Activated CD4-positive, alpha-beta T cell treated with anti-CD3 and anti-CD28 coated beads, Interleukin-10, Interleukin-2, amounts not matched to agents 100 ng/mL and 50 ng/mL, durations not matched to agents 16 hours and 8 hours (primary cell): Measurements from ENCODE around the gene ZBTB7C.
"Not testable (repeated sequence)": the region's sequence is repeated elsewhere in the genome, so short reads cannot be mapped to it uniquely, and the experiment has no call there.

ENCODE experiments used
- DNase-seq: peaks from one replicate; pipeline ENCODE4 v3.0.0-alpha.2; 2020

Gene ZBTB7C

DNA sequence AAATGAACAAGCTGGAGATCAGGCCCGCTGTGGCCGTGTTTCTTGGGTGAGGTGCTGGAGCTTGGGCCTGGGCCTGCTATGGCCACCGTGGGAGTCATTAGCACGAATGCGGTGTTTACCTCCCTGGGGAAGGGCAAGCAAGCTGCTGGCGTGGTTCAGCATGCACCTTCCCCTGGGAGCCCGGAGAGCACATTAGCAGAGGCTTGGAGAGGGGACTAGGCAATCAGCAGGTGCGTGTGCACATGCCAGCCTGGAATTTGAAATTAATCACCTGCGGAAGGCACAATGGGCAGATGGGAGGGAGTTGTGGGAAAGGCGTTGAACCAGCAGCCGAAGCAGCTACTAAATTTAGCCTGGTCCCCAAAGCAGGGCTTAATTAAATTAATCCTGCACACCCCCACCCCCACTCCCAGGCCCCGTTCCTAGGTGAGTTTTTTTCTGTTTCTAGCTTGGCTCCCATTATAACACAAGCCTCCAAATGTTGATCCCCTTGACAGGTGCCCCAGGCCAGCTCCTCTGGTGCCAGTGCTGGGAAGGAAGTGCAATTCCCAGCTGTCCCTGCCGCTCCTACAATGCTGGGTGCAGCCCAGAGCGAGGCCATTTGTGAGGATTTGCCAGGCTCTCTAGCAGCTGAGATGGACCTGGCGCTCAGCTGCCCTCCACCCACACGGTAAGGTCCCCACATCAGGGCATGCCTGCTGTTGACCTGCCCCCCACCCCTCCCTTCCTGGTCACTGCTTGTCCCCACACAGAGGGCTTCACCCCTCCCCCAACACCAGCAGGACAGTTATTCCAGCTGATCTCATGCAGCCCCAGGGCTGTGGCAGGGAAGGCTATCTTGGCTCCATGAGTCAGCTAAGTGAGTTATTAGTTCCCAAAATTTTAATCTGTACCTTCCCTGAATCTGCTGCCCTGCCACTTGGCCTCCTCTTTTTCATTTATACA, 115.0 kb downstream of the ZBTB7C start:
- no peak for DNase-seq

DNA sequence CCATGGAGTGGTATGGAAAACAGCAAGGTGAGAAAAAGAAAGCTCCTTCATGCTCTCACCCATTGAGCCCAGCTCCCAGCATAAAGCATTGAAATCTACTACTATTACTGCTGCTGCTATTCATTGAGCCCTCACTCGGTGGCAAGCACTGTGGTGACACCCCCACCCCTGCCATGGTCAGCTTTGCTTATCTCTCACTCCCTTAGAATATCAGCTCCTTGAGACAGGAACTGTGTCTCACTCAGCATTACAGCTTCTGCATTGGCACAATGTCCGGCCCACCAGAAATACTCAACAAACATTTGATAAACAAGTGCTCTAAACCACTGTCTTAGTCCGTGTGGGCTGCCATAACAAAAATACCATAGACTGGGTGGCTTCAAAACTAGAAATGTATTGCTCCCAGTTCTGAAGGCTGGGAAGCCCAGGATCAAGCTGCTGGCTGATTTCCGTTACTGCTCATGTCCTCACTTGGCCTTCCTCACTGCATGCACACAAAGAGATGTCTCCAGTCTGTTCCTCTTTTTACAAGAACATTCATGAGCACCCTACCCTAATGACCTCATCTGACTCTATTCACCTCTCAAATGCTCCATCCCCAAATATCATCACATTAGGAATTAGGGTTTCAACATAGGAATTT, 116.3 kb downstream of the ZBTB7C start:
- DNase-seq: no peak

DNA sequence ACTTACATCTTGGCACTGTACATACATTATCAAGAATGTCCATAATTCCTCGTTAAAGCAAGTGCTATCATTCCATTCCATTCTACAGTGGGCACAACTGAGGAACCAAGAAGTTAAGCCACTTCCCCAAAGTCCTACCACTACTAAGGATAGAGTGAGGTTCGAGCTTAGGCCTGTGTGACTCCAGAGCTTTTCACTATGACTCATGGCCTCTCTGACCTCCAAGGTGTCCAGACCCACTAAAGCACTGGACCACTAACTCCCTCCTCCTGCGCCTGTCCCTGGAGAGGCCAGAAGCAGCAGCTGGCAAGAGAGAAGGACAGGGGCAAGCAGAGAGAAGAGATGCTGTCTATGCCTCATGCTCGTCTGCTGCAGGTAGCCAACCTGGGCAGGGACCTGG, 117.0 kb downstream of the ZBTB7C start:
- DNase-seq: no peak

DNA sequence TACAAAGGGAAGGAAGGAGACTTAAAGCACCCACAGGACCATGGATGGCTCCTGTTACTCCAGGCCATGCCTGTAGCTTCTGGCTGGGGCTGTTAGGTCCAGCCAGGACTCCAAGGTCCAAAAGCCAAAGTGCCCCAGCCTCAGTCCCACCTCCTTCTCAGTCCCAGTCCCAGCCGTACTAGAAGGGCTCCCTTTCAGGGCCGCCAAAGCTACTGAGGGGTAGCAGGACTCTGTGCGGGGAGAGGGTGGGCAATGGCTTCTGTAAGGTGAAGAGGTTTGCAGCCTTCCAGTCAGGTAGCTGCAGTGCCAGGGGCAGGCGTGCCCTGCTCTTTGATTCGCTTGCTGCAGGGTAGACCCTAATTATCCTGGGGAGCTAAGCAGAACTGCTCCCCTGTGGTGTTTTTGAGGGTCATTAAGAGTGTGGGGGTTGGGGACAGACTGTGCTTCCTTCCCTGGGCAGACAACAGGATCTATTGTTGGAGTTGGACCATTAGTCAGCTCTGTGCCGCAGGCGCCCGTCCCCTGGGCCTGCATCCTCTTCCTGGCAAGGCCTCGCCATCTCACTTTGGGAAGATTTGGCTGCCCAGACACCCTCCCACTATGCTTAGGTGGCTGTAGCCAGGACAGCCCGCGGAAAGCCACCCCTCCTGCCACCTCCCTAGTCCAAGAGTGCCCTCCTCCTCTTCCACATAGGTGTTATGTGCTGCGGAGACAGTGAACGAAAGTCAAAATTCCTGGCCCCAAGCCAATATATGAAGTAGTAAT, 118.8 kb downstream of the ZBTB7C start:
- DNase-seq: no peak

DNA sequence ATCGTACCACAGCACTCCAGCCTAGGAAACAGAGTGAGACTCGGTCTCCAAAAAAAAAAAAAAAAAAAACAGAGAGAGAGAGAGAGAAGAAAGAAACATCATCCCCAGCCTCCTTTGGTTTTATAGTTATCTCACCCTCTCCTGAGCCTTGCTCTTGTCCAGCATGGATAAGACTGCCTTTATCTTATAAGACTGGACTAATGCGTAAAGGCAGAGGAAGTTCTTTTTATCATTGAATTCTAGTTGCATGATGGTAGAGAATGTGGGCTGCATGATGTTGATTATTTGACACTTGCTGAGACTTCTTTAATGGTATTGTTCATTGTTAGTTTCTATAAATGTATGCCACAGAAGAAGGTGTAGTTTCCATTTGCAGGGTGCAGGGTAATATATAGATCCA, 124.4 kb downstream of the ZBTB7C start:
- no peak for DNase-seq

DNA sequence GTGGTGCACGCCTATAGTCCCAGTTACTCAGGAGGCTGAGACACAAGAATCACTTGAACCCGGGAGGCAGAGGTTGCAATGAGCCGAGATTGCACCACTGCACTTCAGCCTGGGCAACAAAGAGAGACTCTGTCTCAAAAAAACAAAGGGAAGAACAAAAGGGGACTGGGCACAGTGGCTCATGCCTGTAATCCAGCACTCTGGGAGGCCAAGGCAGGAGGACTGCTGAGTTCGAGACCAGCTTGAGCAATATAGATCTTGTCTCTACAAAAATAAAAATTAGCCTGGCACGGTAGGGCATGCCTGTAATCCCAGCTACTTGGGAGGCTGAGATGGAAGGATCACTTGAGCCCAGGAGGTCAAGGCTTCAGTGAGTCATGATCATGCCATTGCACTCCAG, 125.2 kb downstream of the ZBTB7C start:
- DNase-seq: not testable (repeated sequence)

DNA sequence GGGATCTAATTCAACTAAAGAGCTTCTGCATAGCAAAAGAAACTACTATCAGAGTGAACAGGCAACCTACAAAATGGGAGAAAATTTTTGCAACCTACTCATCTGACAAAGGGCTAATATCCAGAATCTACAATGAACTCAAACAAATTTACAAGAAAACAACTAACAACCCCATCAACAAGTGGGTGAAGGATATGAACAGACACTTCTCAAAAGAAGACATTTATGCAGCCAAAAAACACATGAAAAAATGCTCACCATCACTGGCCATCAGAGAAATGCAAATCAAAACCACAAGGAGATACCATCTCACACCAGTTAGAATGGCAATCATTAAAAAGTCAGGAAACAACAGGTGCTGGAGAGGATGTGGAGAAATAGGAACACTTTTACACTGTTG, 127.7 kb downstream of the ZBTB7C start:
- not testable (repeated sequence) for DNase-seq

DNA sequence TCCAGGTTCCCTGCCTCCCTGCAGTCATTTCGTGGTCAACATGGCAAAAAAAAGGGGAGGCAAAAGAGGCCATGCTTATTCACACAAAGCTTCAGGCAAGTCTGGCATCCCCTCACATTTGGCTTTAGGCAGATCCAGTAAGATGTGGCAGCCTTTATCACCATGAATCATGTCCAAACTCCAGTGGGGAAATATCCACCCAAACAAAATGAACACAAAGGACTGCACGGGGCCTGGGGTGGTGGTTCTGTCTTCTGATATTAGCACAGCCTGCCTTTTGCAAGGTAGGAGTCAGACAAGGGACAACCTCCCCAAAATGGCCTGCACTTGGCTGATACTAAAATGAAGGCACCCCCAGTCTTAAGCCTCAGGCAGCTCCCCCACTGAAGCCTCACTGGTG, 129.9 kb downstream of the ZBTB7C start:
- no peak for DNase-seq

DNA sequence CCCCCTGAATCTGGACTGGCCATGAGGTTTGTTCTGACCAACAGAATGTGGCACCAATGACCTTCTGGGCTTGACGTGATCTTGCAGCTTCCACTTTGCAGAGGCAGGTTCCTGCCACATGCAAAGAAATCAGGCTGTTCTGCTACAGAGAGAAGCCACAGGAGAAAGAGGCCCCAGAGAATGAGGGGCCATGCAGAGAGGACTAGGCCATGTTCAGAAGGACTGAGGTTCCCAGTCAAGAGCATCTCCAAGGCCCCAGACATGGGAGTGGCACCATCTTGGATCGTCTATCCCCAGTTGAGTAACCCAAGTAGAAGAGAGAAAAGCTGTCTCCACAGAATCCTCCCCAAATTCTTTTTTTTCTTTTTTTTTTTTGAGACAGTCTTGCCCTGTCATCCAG, 131.1 kb downstream of the ZBTB7C start:
- DNase-seq: no peak

DNA sequence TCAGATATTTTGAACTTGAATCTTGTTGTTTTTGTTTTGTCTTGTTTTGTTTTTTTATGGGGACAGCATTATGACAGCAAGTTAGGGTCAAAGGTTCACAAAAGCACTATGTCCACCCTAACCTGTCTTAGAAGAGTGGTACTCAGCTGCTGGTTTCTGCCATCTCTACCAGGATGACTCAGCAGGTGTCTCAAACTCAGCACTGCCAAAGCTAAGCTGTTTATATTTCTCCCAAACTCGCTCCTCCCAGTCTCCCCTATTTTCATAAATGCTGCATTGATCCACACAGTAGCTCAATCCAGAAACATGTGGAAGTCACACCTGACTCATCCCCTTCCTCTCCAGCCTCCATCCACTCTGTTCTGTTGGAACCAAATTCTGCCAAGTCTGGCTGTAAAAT, 134.9 kb downstream of the ZBTB7C start:
- no peak for DNase-seq

DNA sequence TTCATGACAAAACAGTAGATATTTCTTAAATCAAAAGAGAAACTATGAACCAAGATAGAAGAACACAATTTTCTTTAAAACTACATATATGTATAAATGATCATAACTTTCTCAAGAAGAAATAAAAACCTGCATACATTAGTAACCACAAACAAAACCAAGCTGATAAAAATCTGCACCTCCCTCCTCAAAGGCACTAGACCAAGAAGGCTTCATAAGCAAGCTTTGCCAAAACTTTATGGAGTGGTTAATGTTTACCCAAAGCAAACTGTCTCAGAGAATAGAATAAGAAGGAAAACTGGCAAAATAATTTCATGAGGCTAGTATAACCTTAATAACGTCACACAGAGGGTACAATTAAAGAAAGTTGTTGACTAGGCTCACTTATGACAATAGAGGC, 138.3 kb downstream of the ZBTB7C start:
- DNase-seq: no peak

DNA sequence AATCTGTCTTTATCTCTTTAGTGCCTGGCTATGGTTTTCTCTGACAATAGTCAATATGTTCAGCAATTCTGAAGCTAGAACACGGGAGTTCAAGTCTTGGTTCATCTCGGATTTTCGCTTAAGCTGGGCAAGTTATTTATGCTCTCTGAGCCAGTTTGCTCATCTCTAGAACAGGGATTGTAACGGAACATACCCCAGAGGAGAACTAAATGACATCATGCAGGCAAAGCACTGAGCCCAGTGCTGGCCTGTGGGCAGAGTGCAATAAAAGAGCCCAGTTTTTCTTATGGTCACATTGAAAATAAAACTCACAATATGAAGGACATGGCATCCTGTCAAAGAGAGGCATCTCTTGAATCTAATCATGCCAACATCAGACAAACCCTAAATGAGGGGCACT, 143.9 kb downstream of the ZBTB7C start:
- DNase-seq: no peak

DNA sequence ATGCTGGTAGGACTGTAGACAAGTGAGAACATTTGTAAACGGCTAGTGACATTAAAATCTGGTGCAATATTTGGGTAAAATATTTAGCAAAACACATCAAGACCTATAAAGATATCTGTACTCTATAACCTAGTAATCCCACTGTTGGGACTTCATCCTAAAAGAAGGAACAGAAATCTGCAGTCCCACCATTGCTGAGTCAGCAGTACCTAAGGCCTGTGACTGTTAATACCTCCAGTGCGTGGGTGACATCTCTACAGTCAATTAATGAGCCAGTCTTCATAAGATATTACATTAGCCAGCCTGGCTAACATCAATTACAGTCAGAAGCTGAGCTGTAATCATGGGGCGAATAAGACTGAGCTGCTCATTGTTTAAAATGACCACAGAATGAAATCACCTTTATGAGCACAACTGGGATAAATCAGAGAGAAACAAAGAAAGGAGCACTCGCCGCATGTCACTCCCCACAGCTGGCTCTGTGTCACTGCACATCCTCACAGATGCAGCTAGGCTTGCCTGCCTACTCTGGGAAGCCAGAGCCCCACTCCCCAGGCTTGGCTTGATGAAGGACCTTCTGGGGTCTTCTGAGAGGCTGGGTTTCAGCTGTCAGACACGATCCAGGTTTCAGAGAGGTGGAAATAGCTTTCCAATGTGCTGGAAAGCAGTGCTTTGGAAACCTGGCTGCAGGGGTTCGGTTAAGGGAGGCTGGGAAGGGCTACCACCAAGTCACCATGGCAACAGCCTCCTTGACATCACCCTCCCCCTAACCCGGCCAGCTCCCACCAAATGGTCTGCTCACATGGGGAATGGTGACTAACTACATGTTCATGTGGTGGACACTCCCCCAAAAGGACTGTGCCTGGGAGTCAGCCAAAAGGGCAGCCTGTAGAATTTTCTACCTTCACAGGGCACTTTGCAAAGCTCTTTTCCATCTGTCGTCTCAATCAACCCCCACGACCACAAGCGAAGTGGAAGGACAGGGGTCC, 145.0 kb downstream of the ZBTB7C start:
- DNase-seq: no peak

DNA sequence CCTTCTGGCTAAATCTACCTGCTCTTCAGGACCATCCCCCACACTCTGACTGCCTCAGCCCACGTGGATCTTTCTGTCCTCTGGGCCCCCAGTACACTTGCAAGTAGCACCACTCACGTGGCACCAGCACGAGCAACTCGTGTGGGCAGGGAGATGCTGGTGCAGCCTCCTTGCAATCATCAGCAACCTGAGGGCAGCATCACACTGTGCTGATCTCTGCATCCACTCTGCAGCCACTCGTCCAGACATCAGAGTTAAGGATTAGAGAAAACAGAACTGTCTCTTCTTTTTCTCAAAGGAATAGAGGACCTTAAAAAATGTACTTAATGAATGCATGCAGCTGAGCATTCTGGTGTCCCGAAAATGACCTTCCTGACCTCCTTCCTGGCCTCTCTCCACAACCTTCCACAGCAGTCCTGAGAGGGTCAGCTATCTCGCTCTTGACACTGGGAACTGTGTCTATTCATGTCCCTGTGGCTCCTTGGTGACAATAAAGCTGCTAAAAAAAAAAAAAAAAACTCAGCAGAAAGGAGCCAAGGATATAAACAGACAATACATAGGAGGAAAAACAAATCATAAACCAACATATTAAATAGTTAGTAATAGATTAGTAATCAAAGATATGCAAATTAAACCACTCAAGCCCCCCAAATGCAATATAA, 145.9 kb downstream of the ZBTB7C start:
- DNase-seq: no peak

DNA sequence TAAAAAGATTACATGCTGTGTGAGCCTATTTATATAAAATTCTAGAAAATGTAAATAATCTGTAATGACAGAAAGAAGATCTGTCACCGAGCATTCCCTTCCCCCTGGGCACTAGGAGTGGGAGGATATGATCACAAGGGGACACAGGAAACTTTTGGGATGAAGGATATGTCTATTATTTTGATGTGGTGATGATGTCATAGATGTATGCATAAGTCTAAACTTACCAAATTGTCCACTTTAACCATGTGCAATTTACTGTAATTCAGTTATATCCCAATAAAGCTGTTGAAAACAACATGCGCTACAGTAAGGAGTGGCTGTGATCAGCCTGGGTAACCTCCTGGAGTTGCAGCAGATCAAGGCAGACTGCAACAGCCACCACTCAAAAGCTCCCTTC, 148.9 kb downstream of the ZBTB7C start:
- DNase-seq: no peak

DNA sequence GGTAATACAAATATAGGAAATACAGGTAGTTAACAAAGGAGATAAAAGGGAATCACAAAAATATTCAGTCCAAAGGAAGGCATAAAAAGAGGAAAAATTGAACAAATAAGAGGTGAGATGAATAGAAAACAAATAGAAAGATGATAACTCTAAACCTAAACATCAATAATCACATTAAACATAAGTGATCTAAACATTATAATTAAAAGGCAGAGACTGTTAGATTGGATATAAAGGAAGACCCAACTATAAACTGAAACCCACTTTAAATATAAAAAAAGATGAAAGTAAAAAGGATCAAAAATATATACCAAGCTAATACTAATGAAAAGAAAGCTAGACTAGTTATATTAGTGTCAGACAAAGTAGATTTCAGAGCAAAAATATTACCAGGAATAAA, 152.3 kb downstream of the ZBTB7C start:
- DNase-seq: no peak

DNA sequence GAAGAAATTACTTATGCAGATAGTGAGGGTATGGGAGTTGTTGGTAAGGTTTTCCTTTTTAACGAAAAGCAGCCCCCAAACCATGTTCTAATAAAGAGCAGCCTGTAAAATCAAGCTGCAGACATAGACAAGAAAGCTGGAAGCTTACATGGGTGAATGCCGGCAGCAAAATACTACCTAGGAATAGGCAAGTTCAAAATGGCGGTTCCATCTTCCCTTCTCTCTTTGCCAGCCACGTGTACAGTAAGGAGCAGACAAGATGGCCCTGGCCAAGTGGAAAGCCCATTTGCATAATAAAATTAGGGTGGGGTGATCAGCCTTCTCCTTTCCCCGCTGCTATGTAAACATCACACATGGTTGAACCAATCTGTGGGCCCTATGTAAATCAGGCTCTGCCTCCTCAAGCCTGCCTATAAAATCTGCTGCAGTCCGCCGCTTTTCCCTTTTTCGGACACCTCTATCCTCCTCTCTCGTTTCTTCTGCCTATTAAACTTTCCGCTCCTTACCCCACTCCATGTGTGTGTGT, 155.0 kb downstream of the ZBTB7C start:
- DNase-seq: no peak

DNA sequence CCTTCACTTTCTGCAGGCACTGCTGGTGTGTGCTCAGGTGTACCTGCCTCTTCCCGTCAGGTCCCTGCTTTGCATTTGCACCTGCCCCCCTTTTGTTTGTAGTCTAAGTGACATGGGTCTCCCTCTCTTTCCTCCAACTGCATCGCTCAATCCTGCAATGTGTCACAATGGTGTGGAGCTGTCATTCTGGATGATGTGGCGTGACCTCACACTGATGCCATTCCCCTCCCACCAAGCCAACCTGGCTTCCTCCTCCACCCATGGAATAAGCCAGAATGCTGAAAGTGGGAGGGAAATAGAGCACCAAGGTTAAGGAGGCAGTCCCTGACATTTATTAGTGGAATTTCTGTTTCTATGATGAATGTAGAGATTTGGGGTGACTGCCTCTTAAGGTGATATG, 156.7 kb downstream of the ZBTB7C start:
- DNase-seq: no peak

DNA sequence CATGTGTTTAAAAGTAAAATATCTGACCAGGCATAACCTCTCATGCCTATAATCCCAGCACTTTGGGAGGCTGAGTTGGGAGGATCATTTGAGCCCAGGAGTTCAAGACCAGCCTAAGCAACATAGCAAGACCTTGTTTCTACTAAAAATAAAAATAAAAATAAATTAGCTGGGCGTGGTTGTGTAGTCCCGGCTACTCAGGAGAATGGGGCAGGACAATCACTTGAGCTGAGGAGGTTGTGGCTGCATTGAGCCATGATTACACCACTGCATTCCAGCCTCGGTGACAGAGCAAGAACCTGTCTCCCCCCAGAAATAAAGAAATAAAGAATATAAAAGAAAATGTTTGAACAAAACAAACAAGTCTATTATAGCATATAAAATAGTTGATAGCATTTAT, 158.3 kb downstream of the ZBTB7C start:
- DNase-seq: no peak

DNA sequence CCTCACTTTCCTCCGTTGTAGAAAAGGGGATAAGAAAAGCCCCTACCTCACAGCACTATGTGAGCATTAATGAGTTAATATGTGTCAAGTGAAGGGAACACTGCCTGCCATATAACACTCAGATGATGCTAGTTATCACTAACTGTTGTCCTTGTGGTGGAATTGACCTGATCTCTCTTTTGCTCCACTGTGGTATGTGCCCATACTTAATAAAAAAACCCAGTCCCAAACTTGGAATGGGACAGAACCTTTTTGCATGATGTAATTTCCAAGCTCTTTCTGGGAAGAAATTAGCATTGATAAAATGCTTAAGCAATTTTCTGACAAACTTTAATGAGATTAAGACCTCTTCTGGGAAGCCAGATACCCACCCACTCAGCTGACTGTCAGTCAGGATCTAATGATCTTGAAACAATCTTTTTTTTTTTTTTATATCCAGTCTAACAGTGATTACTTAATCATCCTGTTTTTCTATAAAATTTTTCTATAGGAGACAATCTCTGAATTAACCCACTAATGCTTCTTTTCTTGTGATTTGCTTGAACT, 158.7 kb downstream of the ZBTB7C start:
- no peak for DNase-seq

DNA sequence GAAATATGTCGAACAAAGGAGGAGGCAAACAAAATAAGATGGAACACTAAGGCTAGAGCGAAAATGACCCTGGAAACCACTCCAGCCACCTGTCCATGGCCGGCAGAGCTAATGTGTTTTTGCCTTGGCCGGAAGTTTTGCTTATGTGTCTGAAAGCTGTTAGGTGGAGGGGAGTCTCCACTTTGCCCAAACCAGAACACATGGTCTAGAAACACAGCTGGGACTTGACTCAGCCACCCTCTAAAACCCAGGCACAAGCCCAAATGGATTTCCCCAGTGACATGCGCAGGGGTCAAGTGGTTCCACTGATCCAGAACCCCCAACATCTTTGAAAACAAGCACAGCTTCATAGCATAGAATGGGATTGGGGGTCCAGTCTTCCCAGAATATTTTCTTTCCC, 159.3 kb downstream of the ZBTB7C start:
- no peak for DNase-seq
